Fibroblast of upper back skin (primary cell): ENCODE measurements around the gene NFIA.
"Not testable (repeated sequence)": the region's sequence is repeated elsewhere in the genome, so short reads cannot be mapped to it uniquely, and the experiment has no call there.

ENCODE experiments used
- DNase-seq: peaks from one replicate; pipeline ENCODE4 v3.0.0-alpha.2; 2013

NFIA gene

GRCh38 chr1:61447106-61447967 is 365.0 kb downstream of the NFIA start:
- no peak for DNase-seq

GRCh38 chr1:61447968-61448430 is 365.6 kb downstream of the NFIA start:
- no peak for DNase-seq

- peak; percentile 97 for DNase-seq
Measured at GRCh38 chr1:61448914-61449313, 366.6 kb downstream of the NFIA start.

- no peak for DNase-seq
Measured at GRCh38 chr1:61449410-61449809, 367.0 kb downstream of the NFIA start.

GRCh38 chr1:61450454-61450853 is 368.1 kb downstream of the NFIA start:
- peak; percentile 33 for DNase-seq

- DNase-seq, result peak; percentile 52
Measured at GRCh38 chr1:61450872-61451571, 368.7 kb downstream of the NFIA start.

GRCh38 chr1:61451572-61451968 is 369.2 kb downstream of the NFIA start:
- DNase-seq, result no peak

GRCh38 chr1:61452176-61453035 is 370.0 kb downstream of the NFIA start:
- DNase-seq, result peak; percentile 85

- DNase-seq, result peak; percentile 97
Measured at GRCh38 chr1:61453111-61453961, 371.0 kb downstream of the NFIA start.

- DNase-seq, result no peak
Measured at GRCh38 chr1:61455400-61455799, 373.0 kb downstream of the NFIA start.

GRCh38 chr1:61457526-61458040 is 375.2 kb downstream of the NFIA start:
- no peak for DNase-seq

- no peak for DNase-seq
Measured at GRCh38 chr1:61459345-61459744, 377.0 kb downstream of the NFIA start.

GRCh38 chr1:61460191-61460590 is 377.8 kb downstream of the NFIA start:
- no peak for DNase-seq

GRCh38 chr1:61461406-61462384 is 379.3 kb downstream of the NFIA start:
- no peak for DNase-seq

- no peak for DNase-seq
Measured at GRCh38 chr1:61462628-61463027, 380.3 kb downstream of the NFIA start.

- DNase-seq, result no peak
Measured at GRCh38 chr1:61463220-61463619, 380.9 kb downstream of the NFIA start.

- not testable (repeated sequence) for DNase-seq
Measured at GRCh38 chr1:61467836-61468235, 385.5 kb downstream of the NFIA start.

GRCh38 chr1:61469365-61469764 is 387.0 kb downstream of the NFIA start:
- no peak for DNase-seq

GRCh38 chr1:61472876-61473275 is 390.5 kb downstream of the NFIA start:
- DNase-seq, result no peak

GRCh38 chr1:61474269-61474817 is 392.0 kb downstream of the NFIA start:
- no peak for DNase-seq
